Measurements from ENCODE around the gene CTNNA2.

DNA sequence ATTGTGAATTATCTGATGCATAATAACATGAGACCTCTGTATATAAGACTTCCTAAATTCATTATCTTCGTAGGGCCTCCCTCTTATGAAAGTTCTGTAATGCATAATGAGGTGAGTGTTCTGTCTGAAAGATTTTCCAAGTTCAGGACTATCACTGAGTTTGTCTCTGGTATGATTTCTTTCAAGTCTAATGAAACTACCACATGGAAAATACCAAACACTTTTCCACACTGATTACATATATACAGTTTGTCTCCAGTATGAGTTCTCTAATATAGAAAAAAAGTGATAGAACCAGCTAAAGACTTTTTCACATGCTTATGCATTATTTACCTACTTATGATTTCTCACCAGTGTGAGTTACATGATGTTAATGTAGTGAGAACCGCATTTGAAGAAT is 34.7 kb downstream of the CTNNA2 start:
- TF ChIP-seq CTCF (IDR thresholded peaks at IDR 0.05), result no peak
- TF ChIP-seq POLR2AphosphoS5 (IDR thresholded peaks at IDR 0.05), result no peak
- no peak for TF ChIP-seq POLR2A (IDR thresholded peaks at IDR 0.05)
